GM18519 (cell line): ENCODE data around the gene PARD3.
"Not testable (repeated sequence)": the region's sequence is repeated elsewhere in the genome, so short reads cannot be mapped to it uniquely, and the experiment has no call there.

ENCODE experiments used
- ATAC-seq: cut with Tn5 transposase; IDR thresholded peaks from one replicate; pipeline ENCODE4 v1.9.1; 2021; ENCODE audit warnings: mild to moderate bottlenecking, moderate library complexity; ENCODE audit not compliant: unreplicated experiment, low FRiP score

The PARD3 gene

GRCh38 chr10:34378297-34378696, 436.8 kb downstream of the PARD3 start:
- ATAC-seq = no peak

DNA sequence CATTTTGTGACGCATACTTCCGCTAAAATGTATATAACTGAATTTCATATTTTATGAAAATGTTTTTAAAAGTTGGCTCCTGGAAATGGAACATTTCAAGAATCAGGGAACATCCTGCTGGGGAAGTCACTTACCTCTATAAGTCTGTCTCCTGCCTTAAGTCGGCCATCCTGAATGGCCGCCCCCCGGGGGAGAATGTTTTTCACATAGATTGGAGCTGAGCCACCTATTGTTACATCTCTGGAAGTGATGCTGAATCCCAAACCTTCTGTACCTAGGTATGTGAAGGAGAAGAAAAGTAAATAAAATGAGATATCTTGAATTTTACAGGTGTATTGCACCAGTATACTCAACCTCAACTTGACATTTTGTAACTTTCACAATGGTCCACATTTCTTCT, 437.3 kb downstream of the PARD3 start:
- no peak for ATAC-seq

GRCh38 chr10:34374356-34375045, 440.6 kb downstream of the PARD3 start:
- peak; percentile 10 for ATAC-seq

DNA sequence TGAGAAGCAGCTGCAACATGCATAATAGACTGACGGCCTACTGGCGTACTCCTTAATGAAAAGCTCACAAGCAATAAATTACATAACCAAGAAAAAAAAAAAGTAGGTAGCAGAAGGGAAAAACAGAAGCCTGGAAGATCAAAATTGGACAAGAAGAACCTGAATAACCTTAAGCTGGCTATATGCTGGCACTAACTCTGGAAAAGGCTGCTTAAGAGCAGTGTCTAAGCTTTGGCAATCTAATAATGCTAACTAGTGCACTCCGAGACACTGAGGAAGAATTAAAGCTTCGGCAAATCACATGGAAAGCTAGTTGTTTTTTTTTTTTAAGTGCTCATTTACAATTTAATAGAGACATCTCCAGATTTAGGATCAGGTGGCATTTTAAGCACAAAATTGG, 441.9 kb downstream of the PARD3 start:
- no peak for ATAC-seq

DNA sequence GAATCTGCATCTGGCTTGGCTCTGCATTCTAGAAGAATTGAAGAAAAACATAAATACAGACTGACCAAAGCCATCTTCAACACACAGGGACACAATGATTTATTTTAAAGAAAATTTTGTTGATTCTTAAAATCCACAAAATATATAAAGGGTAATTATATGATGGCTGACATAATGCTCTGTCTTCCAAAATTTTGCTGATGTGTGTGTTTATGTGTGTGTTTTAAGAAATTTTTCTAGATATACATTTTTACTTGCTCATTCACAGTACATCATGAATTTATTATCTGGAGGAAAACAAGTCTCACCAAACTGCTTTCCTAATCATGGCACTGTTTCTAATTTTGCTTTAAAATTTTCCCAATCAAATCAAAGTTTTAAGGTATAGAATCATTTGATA, 442.6 kb downstream of the PARD3 start:
- ATAC-seq = no peak

- ATAC-seq = no peak
Measured at GRCh38 chr10:34370126-34370525, 445.0 kb downstream of the PARD3 start.

- no peak for ATAC-seq
Measured at GRCh38 chr10:34369120-34369519, 446.0 kb downstream of the PARD3 start.

- no peak for ATAC-seq
Measured at GRCh38 chr10:34364253-34365037, 450.7 kb downstream of the PARD3 start.

- no peak for ATAC-seq
Measured at GRCh38 chr10:34360984-34361383, 454.1 kb downstream of the PARD3 start.

DNA sequence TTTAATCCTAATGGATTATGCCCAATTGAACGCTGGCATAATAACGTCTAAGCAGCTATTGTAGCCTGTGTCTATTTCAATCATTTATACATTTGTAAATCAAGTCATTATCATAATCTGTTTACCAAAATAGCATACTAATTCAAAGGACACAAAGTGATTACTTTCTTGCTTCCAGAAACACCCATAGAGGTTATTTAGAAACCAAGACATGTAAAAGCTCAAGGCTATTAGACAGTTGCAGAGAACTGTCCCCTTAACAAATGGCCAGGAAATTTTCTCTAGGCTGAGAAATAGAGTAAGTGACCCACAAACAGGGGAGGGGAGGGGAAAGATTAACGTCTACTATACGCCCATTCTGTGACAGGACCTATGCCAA, 455.7 kb downstream of the PARD3 start:
- no peak for ATAC-seq

DNA sequence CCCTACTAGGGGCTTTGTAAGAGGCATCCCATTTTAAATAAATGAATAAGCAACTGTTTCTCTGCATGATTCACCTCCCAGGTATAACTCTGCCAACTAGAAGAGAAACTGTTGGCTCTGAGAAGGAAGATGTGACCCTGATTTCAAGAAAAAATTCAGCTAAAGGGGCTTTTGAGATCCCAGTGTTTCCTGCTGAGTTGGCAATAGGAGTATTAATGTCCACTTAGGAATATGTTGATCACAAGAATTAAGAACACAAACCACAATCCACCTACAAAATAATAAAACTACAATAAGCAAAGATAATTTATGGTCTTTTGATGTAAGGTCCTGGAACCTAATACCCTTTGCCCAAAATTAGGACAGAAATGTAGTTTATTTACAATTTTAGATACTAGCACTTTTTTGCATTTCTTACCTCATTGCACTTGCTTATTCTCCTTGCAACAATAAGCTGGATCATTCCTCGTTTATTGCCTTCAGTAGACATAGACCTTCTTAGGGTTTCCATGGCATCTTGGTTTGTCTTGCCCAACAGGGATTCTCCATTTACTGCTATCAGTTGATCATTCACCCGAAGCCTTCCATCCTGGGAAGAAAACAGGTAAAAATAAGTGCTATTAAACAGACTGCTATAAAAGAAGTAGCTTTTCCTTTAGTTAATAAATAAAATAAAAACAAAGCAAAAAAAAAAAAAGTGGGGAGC, 456.2 kb downstream of the PARD3 start:
- ATAC-seq = no peak

GRCh38 chr10:34356463-34356862, 458.6 kb downstream of the PARD3 start:
- ATAC-seq = no peak

GRCh38 chr10:34353530-34353929, 461.6 kb downstream of the PARD3 start:
- not testable (repeated sequence) for ATAC-seq

- not testable (repeated sequence) for ATAC-seq
Measured at GRCh38 chr10:34352599-34353204, 462.4 kb downstream of the PARD3 start.

- no peak for ATAC-seq
Measured at GRCh38 chr10:34351161-34351560, 463.9 kb downstream of the PARD3 start.

DNA sequence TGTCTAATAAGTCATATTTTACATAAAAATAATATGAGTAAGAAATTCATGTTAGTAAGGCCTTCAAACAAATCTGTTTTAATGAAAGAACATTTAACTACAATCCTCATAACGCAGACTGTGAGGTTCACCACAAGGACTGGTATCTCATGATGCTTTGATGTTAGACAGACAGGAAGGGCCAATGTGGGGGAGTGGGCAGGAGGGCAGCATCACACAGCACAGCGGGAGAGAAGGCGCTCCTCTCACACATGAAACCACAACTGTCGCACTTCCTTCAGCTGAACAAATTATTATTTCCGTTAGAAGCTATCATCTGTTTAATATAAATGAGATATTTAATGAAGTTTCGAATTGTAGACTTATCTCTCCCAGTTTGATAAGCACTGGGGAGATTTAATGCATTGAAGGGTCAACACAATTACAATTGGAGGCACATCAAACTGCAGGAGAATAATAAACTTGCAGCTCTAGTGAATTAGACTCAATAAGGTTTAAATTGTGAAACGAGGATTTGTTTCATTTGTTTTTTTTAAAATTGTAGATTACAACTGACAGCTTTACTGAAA, 466.1 kb downstream of the PARD3 start:
- ATAC-seq = no peak

DNA sequence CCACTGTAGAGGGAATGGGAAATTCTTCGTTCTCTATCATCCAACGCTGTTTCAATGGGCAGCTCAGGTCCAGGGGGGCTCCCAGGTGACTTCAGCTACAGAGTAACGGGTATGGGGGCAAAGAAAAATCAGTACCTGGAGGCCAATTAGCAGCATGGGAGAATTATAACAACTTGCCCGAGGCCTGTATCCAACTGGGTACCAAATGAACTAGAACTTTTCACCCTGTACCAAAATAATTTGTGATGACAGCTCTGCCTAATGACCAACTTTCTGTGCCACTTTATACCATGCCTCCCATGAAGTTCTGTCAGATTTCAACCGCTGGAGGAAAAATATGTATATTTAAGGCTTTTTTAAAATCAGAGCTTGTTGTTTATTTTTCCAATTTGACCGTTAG, 467.1 kb downstream of the PARD3 start:
- ATAC-seq = no peak

- ATAC-seq = no peak
Measured at GRCh38 chr10:34347131-34347530, 468.0 kb downstream of the PARD3 start.

- no peak for ATAC-seq
Measured at GRCh38 chr10:34346516-34347100, 468.5 kb downstream of the PARD3 start.

DNA sequence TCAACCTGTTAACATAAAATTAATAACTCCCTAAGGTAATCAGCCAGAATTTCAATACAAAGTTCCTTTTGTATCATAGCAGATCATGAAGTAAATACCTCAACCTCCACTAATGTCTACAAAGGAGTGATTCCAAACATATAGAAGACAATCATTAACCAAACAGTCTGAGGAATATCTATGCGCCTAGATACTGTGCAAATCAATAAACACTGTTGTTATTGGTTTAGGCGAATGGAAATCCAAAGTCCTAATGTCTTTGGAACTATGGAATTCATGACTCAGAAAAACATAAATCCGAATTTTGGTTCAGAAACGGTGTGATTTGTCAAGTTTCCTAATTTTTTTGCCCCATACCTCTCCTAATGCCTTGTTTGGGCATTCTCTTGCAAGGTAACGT, 469.7 kb downstream of the PARD3 start:
- no peak for ATAC-seq
